Ishikawa (cell line): ENCODE results near the gene BRICD5.
A peak's percentile ranks its signal among the peaks of the same experiment; 100 is the strongest.

ENCODE experiments used
- CREB1 ChIP-seq: IDR thresholded peaks from 2 replicates; pipeline ENCODE4 v1.6.1; 2012; ENCODE audit warnings: low read depth
- TAF1 ChIP-seq: IDR thresholded peaks from 2 replicates; pipeline ENCODE4 v1.6.1; 2012; ENCODE audit warnings: low read depth, mild to moderate bottlenecking
- TF ChIP-seq, protein P1 (sequence below): IDR thresholded peaks from 2 replicates; pipeline ENCODE4 v1.6.1; 2012
- TF ChIP-seq, protein P2 (sequence below): IDR thresholded peaks from 2 replicates; pipeline ENCODE4 v1.6.1; 2012

DNA sequence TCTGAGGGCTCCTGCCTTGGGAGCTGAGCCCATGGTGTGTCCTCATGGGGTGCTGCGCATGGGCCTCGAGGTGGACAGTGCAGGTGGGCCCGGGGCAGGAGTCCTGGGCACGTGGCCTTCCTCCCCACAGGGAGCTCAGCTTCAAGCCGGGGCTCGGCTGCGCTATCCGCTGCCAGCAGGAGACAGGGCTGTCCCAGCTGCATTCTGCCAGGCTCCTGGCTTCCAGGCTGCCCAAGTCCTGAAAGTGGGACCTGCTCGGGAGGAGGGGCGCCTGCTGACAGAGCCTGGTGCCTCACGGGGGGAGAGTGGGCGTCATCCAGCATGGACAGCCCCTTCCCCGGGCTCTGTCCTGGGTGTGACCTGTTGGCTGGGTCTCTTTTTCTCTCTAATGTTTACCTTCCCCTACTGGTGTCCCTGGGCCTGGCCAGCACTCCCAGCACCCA, 48.0 kb downstream of the BRICD5 start:
- TF ChIP-seq, protein P1, sequence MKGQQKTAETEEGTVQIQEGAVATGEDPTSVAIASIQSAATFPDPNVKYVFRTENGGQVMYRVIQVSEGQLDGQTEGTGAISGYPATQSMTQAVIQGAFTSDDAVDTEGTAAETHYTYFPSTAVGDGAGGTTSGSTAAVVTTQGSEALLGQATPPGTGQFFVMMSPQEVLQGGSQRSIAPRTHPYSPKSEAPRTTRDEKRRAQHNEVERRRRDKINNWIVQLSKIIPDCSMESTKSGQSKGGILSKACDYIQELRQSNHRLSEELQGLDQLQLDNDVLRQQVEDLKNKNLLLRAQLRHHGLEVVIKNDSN: 0 out of 2 replicates have a peak, but pooled peaks have one; percentile 15
- no peak for TF ChIP-seq CREB1
- TF ChIP-seq, protein P2, sequence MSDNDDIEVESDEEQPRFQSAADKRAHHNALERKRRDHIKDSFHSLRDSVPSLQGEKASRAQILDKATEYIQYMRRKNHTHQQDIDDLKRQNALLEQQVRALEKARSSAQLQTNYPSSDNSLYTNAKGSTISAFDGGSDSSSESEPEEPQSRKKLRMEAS: peak; percentile 31; the same call in 1 of the 2 replicates
- no peak for TF ChIP-seq TAF1
